Ishikawa (cell line): Measurements from ENCODE around the gene DUS2.

Experiments
- CEBPB ChIP-seq: IDR thresholded peaks from 2 replicates; pipeline ENCODE4 v1.6.1; 2012
- CREB1 ChIP-seq: IDR thresholded peaks from 2 replicates; pipeline ENCODE4 v1.6.1; 2012; ENCODE audit warnings: low read depth
- EP300 ChIP-seq: IDR thresholded peaks from 2 replicates; pipeline ENCODE4 v1.6.1; 2012; ENCODE audit warnings: borderline replicate concordance
- FOXM1 ChIP-seq: IDR thresholded peaks from 2 replicates; pipeline ENCODE4 v1.6.1; 2012; ENCODE audit warnings: low read depth, borderline replicate concordance
- NFIC ChIP-seq: IDR thresholded peaks from 2 replicates; pipeline ENCODE4 v1.6.1; 2012
- RAD21 ChIP-seq: IDR thresholded peaks from 2 replicates; pipeline ENCODE4 v1.6.1; 2012; ENCODE audit warnings: low read depth
- TAF1 ChIP-seq: IDR thresholded peaks from 2 replicates; pipeline ENCODE4 v1.6.1; 2012; ENCODE audit warnings: low read depth, mild to moderate bottlenecking
- TEAD4 ChIP-seq: IDR thresholded peaks from 2 replicates; pipeline ENCODE4 v1.6.1; 2012
- YY1 ChIP-seq: IDR thresholded peaks from 2 replicates; pipeline ENCODE4 v1.6.1; 2012; ENCODE audit warnings: low read depth
- ZBTB7A ChIP-seq: IDR thresholded peaks from 2 replicates; pipeline ENCODE4 v1.6.1; 2012; ENCODE audit warnings: low read depth
- TF ChIP-seq, protein P1 (sequence below): IDR thresholded peaks from 2 replicates; pipeline ENCODE4 v1.6.1; 2012; ENCODE audit warnings: low read depth, mild to moderate bottlenecking
- TF ChIP-seq, protein P2 (sequence below): IDR thresholded peaks from 2 replicates; pipeline ENCODE4 v1.6.1; 2012

DNA sequence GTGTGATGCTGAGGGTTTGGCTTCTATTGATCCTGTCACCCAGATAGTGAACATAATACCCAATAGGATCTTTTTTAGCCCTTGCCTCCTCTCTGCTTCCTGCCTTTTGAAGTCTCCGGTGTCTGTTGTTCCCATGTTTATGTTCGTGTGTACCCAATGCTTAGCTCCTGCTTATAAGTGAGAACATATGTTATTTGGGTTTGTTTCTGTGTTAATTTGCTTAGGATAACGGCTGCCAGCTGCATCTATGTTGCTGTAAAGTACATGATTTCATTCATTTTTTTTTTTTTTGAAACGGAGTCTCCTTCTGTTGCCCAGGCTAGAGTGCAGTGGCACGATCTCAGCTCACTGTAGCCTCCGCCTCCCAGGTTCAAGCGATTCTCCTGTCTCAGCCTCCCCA is 23.0 kb downstream of the DUS2 start:
- TF ChIP-seq, protein P1, sequence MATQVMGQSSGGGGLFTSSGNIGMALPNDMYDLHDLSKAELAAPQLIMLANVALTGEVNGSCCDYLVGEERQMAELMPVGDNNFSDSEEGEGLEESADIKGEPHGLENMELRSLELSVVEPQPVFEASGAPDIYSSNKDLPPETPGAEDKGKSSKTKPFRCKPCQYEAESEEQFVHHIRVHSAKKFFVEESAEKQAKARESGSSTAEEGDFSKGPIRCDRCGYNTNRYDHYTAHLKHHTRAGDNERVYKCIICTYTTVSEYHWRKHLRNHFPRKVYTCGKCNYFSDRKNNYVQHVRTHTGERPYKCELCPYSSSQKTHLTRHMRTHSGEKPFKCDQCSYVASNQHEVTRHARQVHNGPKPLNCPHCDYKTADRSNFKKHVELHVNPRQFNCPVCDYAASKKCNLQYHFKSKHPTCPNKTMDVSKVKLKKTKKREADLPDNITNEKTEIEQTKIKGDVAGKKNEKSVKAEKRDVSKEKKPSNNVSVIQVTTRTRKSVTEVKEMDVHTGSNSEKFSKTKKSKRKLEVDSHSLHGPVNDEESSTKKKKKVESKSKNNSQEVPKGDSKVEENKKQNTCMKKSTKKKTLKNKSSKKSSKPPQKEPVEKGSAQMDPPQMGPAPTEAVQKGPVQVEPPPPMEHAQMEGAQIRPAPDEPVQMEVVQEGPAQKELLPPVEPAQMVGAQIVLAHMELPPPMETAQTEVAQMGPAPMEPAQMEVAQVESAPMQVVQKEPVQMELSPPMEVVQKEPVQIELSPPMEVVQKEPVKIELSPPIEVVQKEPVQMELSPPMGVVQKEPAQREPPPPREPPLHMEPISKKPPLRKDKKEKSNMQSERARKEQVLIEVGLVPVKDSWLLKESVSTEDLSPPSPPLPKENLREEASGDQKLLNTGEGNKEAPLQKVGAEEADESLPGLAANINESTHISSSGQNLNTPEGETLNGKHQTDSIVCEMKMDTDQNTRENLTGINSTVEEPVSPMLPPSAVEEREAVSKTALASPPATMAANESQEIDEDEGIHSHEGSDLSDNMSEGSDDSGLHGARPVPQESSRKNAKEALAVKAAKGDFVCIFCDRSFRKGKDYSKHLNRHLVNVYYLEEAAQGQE, result no peak
- no peak for TF ChIP-seq EP300
- TF ChIP-seq CREB1, result no peak
- no peak for TF ChIP-seq RAD21
- TF ChIP-seq, protein P2, sequence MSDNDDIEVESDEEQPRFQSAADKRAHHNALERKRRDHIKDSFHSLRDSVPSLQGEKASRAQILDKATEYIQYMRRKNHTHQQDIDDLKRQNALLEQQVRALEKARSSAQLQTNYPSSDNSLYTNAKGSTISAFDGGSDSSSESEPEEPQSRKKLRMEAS, result no peak
- TF ChIP-seq TEAD4, result no peak
- no peak for TF ChIP-seq TAF1
- no peak for TF ChIP-seq YY1
- TF ChIP-seq ZBTB7A, result no peak
- no peak for TF ChIP-seq FOXM1
- no peak for TF ChIP-seq CEBPB
- TF ChIP-seq NFIC, result no peak
